Activated CD8-positive, alpha-beta memory T cell treated with anti-CD3 and anti-CD28 coated beads for 4 hours (primary cell): Measurements from ENCODE around the gene ZNF219.
"Not testable (repeated sequence)": the region's sequence is repeated elsewhere in the genome, so short reads cannot be mapped to it uniquely, and the experiment has no call there.

ENCODE experiments used
- DNase-seq, 2 donors: peaks; one replicate each; pipeline ENCODE4 v3.0.0-alpha.2; 2020; ENCODE audit warnings: low read depth in 2 of 2

The ZNF219 gene

DNA sequence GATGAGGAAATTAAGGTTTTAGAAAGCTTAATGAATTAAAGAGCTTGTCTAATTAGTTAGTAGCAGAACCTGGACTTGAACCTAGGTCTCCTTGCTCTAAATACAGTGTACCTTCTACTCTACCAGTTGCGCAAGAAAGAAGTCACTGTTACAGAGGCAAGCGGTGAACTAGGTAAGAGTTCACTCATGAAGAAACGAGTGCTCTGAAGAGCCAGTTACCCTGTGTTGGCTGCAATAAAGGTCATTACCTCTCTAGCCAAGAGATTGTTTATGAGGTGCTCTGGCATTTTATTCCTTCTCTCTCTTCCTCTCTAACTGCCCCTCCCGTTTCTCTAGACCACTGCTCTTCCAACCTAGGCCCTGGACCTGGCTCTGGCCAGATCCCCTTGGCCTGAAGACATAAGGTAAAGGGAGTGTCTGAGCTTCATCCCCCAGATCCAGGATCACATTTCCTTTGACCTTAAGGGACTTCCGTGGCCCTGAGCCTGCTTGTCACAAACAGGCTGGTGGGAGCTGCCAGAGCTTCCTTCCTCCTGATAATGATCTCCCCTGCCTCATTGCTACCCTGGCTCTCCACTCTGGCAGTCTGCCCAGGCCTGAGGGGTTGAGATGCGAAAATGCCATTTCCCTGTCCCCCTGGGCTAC, 54.4 kb downstream of the ZNF219 start:
- no peak for DNase-seq

DNA sequence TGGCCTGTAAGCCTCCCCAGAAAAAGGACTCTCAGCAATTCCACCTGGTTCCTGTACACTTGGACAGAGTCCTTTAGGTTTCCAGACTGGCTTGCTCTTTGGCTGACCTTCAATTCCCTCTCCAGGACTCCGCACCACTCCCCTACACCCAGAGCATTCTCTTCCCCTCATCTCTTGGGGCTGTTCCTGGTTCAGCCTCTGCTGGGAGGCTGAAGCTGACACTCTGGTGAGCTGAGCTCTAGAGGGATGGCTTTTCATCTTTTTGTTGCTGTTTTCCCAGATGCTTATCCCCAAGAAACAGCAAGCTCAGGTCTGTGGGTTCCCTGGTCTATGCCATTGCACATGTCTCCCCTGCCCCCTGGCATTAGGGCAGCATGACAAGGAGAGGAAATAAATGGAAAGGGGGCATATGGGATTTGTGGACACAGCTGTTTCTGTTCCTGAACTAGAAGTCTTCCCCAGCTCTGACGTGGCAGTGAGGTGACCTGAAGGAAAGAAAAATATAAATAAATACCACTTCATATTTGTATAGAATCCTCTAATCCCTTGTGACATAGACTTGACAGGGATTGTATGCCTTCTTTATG, 55.0 kb downstream of the ZNF219 start:
- no peak for DNase-seq

GRCh38 chr14:21042918-21043317, 55.5 kb downstream of the ZNF219 start:
- no peak for DNase-seq

DNA sequence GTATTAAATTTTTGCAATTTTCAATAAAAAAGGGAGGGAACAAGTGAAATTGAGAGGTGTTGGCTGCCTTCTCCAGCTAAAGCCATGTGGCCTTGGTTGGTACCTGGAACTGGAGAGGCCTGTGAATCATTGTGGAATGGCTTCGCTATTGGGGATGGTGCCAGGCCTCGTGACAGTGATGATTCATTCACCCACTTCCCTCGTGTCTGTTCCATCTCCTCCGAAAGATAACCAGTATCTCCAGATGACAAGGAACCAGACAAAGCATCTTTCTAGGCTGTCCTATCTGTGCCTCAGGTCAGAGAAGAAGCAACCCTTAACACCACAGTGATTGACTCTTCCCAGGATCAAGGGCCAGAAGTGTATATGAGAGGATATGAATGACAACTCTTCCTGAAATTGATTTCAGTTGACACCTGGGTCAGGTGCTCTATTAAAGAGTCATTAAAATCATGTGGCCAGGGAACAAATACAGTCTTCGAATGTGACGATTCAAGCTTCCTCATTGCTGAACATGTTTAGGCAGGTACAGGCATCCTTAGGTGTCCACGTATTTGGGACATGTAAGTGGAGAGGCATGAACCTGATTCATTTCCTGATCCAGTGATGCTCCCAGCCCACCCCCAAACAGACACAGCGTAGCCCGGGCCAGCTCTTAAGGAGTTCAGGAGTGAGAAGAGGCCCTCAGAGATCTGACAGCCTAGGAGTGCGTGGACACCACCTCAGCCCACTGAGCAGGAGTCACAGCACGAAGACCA, 56.6 kb downstream of the ZNF219 start, which contains the start of gene RNASE7:
Gene RNASE7, plus strand, starts transcription at position 687 of the 758 bp plus-strand sequence. CDS start 631 bp downstream, outside the sequence.
- DNase-seq = no peak

- DNase-seq = not testable (repeated sequence)
These were observed 57.5 kb downstream of the ZNF219 start for GRCh38 chr14:21040941-21041340.

DNA sequence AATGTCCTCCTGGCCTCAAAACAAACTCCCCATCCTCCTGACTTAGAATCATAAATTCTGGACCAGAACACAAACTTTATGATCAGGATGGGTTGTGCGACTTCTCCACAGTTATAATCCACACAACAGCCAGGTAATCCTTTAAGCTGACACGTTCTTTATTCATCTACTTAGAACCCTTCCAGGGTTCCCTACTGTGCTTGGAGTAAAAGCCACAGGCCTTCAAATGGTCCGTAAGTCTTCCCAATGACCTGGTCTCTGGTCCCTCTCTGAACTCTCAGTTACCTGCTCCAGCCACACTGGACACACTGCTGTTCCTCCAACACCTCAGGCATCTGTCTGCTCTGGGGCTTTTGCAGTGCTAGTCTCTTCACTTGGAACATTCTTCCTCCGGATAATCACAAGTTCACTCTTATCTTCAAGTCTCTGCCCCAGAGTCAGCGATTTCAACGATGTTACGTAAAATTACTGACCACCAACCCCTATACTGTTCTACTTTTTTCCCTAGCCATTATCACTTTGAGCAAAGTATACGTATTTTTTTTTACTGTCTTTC, 58.0 kb downstream of the ZNF219 start:
- no peak for DNase-seq
